ENCODE data around the gene TNRC18.

- TF ChIP-seq CTCF (IDR thresholded peaks at IDR 0.05) (no peak), EZH2 (IDR thresholded peaks at IDR 0.05; ENCODE audit: borderline replicate concordance, insufficient read depth, low read depth, low read length, poor library complexity, severe bottlenecking) (peak; percentile 76)
These were observed 4.0 kb downstream of the TNRC18 start for GRCh38 chr7:5419539-5420066.

All from B cell (primary cell).